Ammon's horn (tissue), 1 donor: ENCODE results near the gene STKLD1.
"Not testable (repeated sequence)": the region's sequence is repeated elsewhere in the genome, so short reads cannot be mapped to it uniquely, and the experiment has no call there.

Source experiments
- DNase-seq: peaks from one replicate; pipeline ENCODE4 v3.0.0-alpha.2; 2016; ENCODE audit warnings: low spot score

The STKLD1 gene

GRCh38 chr9:133375724-133376654 is at the start of gene STKLD1, which contains the start of gene SURF4:
Gene STKLD1 (plus strand): TSS chr9:133376366. CDS start chr9:133376474, 108 bp downstream.
Gene SURF4 (minus strand): TSS chr9:133376060. CDS start chr9:133375969, 91 bp downstream.
- peak; percentile 98 for DNase-seq

- not testable (repeated sequence) for DNase-seq
Observed at GRCh38 chr9:133327021-133327420, 49.1 kb upstream of the STKLD1 start.

GRCh38 chr9:133327834-133328484 is 48.2 kb upstream of the STKLD1 start:
- no peak for DNase-seq

- DNase-seq: not testable (repeated sequence)
Observed at GRCh38 chr9:133329306-133330156, 46.6 kb upstream of the STKLD1 start.

GRCh38 chr9:133331221-133331620 is 44.9 kb upstream of the STKLD1 start:
- no peak for DNase-seq

- DNase-seq: no peak
Observed at GRCh38 chr9:133331641-133332380, 44.4 kb upstream of the STKLD1 start.

- no peak for DNase-seq
Observed at GRCh38 chr9:133332381-133332730, 43.8 kb upstream of the STKLD1 start.

- DNase-seq: no peak
Observed at GRCh38 chr9:133333011-133333410, 43.2 kb upstream of the STKLD1 start.

- DNase-seq: no peak
Observed at GRCh38 chr9:133333566-133333965, 42.6 kb upstream of the STKLD1 start.

GRCh38 chr9:133334161-133334560 is 42.0 kb upstream of the STKLD1 start:
- DNase-seq: no peak

GRCh38 chr9:133334888-133335287 is 41.3 kb upstream of the STKLD1 start:
- not testable (repeated sequence) for DNase-seq

- DNase-seq: peak; percentile 91
Observed at GRCh38 chr9:133335924-133336811, 40.0 kb upstream of the STKLD1 start, which contains the start of gene SURF6. Gene SURF6 (minus strand): TSS chr9:133336188. CDS start chr9:133336132, 56 bp downstream.

- DNase-seq: no peak
Observed at GRCh38 chr9:133339641-133340040, 36.5 kb upstream of the STKLD1 start.

- DNase-seq: no peak
Observed at GRCh38 chr9:133340256-133340655, 35.9 kb upstream of the STKLD1 start.

GRCh38 chr9:133340916-133341315 is 35.2 kb upstream of the STKLD1 start:
- no peak for DNase-seq

- peak; percentile 62 for DNase-seq
Observed at GRCh38 chr9:133341369-133342068, 34.6 kb upstream of the STKLD1 start.

GRCh38 chr9:133342069-133342406 is 34.1 kb upstream of the STKLD1 start:
- DNase-seq: no peak

- DNase-seq: no peak
Observed at GRCh38 chr9:133342570-133342969, 33.6 kb upstream of the STKLD1 start.

- DNase-seq: no peak
Observed at GRCh38 chr9:133344071-133344470, 32.1 kb upstream of the STKLD1 start.

GRCh38 chr9:133344979-133345378 is 31.2 kb upstream of the STKLD1 start:
- no peak for DNase-seq
